ENCODE results near the gene EPHA10.
"Not testable (repeated sequence)": the region's sequence is repeated elsewhere in the genome, so short reads cannot be mapped to it uniquely, and the experiment has no call there.

The EPHA10 gene

DNA sequence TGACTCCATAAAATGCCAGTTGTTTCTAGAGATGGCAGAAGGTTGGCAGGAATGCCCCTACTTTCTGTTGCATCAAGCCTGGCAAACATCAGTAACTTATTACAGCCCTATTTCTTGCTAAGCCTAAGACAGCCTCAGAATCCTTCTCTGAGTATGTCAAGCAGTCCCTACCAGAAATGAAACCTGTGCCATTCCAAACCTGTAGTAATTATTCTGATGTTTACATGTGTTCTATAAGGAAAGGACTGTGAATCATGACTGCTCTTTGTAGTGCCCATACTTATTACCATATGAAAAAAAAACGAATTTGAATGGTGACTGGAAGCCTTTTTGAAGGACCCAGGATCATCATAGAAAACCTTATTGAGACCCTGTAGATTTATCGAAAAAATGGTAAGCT is 67.2 kb downstream of the EPHA10 start:
- TF ChIP-seq, protein P1, sequence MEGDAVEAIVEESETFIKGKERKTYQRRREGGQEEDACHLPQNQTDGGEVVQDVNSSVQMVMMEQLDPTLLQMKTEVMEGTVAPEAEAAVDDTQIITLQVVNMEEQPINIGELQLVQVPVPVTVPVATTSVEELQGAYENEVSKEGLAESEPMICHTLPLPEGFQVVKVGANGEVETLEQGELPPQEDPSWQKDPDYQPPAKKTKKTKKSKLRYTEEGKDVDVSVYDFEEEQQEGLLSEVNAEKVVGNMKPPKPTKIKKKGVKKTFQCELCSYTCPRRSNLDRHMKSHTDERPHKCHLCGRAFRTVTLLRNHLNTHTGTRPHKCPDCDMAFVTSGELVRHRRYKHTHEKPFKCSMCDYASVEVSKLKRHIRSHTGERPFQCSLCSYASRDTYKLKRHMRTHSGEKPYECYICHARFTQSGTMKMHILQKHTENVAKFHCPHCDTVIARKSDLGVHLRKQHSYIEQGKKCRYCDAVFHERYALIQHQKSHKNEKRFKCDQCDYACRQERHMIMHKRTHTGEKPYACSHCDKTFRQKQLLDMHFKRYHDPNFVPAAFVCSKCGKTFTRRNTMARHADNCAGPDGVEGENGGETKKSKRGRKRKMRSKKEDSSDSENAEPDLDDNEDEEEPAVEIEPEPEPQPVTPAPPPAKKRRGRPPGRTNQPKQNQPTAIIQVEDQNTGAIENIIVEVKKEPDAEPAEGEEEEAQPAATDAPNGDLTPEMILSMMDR (IDR thresholded peaks at IDR 0.05; ENCODE audit: borderline replicate concordance, insufficient read depth, low read depth, low read length) = no peak
- no peak overlapping the region for H3K4me3 ChIP-seq (ENCODE audit: low read depth, low read length)

DNA sequence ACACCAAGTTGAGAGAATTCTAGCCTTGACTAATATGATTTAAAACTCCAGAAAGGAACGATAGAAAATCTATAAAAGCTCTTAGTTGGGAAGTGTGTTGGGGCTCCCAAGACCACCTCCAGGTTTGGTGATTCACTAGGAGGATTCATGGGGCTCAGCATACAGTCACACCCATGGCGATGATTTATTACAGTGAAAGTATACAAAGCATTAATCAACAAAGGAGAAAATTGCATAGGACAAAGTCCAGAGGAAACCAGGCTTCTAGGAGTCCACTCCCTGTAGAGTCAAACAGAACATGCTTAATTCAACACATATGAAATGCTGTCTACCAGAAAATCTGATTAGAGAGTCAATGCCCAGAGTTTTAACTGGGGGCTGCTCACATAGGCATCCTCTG is 67.8 kb downstream of the EPHA10 start:
- no peak overlapping the region for H3K4me3 ChIP-seq (ENCODE audit: low read depth, low read length)
- TF ChIP-seq, protein P1 (IDR thresholded peaks at IDR 0.05; ENCODE audit: borderline replicate concordance, insufficient read depth, low read depth, low read length) = no peak

DNA sequence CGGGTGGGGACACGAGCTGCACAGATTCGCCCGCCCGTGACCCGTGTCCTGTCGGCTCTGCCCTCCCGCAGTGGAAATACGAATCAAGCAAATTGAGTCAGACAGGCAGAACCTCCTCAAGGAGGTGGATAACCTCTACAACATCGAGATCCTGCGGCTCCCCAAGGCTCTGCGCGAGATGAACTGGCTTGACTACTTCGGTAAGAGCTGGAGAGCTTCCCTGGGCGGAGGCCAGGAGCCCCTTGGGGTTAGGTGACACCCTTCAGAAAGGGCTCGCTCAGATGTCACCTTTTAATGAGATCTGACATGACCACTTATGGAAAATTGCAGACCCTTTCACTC is 72.1 kb downstream of the EPHA10 start:
- H3K4me3 ChIP-seq (ENCODE audit: low read depth, low read length) = peak overlapping the region; percentile 92
- TF ChIP-seq, protein P1 (IDR thresholded peaks at IDR 0.05; ENCODE audit: borderline replicate concordance, insufficient read depth, low read depth, low read length) = no peak

DNA sequence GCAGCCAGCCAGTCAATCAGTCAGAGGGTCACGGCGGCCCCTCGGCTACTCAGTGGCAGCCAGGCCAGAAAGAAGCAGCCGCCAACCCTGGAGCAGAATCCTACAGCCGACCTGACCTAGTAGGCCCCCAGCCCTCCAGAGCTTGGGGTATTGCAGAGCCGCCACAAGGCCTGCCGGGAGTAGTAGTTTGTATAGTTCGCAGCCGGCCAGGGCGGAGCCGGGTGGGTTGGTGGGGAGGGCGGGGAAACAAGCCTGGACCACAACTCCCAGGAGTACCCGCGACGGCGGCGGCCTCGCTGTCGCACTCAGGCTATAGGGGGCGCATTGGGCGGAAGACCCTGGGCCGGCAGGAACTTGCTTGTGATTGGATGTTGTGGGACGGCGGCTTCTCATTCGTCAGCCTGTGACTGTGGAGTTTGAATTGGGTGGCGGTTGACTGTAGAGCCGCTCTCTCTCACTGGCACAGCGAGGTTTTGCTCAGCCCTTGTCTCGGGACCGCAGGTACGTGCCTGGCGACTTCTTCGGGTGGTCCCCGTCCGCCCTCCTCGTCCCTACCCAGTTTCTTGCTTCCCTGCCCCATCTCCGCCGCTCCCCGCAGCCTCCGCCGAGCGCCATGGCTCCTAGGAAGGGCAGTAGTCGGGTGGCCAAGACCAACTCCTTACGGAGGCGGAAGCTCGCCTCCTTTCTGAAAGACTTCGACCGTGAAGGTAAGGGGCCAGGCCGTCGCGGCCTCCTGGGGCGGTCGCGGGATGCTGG is 72.7 kb downstream of the EPHA10 start, which contains the start of gene CDCA8:
CDCA8 (plus strand) TSS at position 439 of the 756 bp plus-strand sequence; CDS start at position 614, 175 bp downstream.
- H3K4me3 ChIP-seq (ENCODE audit: low read depth, low read length) = peak within 1 kb of the TSS; percentile 92
- TF ChIP-seq, protein P1 (IDR thresholded peaks at IDR 0.05; ENCODE audit: borderline replicate concordance, insufficient read depth, low read depth, low read length) = peak; percentile 80

- peak overlapping the region; percentile 92 for H3K4me3 ChIP-seq (ENCODE audit: low read depth, low read length)
- TF ChIP-seq, protein P1 (IDR thresholded peaks at IDR 0.05; ENCODE audit: borderline replicate concordance, insufficient read depth, low read depth, low read length) = no peak
Measured at GRCh38 chr1:37691497-37692077, 73.3 kb downstream of the EPHA10 start.

GRCh38 chr1:37688926-37689325 is 76.0 kb downstream of the EPHA10 start:
- TF ChIP-seq, protein P1 (IDR thresholded peaks at IDR 0.05; ENCODE audit: borderline replicate concordance, insufficient read depth, low read depth, low read length) = no peak
- peak overlapping the region; percentile 80 for H3K4me3 ChIP-seq (ENCODE audit: low read depth, low read length)

DNA sequence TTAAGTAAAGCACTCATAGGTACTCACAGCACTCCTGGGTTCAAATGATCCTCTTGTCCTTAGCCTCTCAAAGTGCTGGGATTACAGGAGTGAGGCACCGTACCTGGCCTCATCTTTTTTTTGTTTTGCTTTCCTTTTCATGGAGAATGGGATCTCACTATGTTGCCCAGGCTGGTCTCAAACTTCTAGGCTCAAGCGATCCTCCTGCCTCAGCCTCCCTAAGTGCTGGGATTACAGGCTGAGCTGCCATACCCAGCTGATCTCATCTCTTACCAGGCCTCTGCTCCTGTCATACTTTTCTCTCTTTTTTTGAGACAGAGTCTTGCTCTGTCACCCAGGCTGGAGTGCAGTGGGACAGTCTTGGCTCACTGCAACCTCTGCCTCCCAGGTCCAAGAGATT is 77.2 kb downstream of the EPHA10 start:
- not testable (repeated sequence) for H3K4me3 ChIP-seq (ENCODE audit: low read depth, low read length)

All from GM12875 (cell line).